Stimulated activated CD4-positive, alpha-beta T cell treated with anti-CD3 and anti-CD28 coated beads, Interleukin-2, amount 100 ng/mL, for 24 hours (primary cell): ENCODE measurements around the gene C16orf78.
"Not testable (repeated sequence)": the region's sequence is repeated elsewhere in the genome, so short reads cannot be mapped to it uniquely, and the experiment has no call there.

Experiments used
- DNase-seq, 2 donors: peaks; one replicate each; pipeline ENCODE4 v3.0.0-alpha.2; 2020

C16orf78 gene

GRCh38 chr16:49350265-49351095 is 23.1 kb upstream of the C16orf78 start:
- DNase-seq, result peak; percentile 49 to 74

GRCh38 chr16:49351096-49351487 is 22.5 kb upstream of the C16orf78 start:
- DNase-seq, result no peak

GRCh38 chr16:49352892-49353291 is 20.7 kb upstream of the C16orf78 start:
- DNase-seq, result peak in 1 of 2 donors; percentile 5

GRCh38 chr16:49353680-49354079 is 19.9 kb upstream of the C16orf78 start:
- no peak for DNase-seq

- DNase-seq, result no peak
These were observed 19.5 kb upstream of the C16orf78 start for GRCh38 chr16:49354101-49354500.

- DNase-seq, result no peak
These were observed 18.6 kb upstream of the C16orf78 start for GRCh38 chr16:49354991-49355390.

- no peak for DNase-seq
These were observed 17.5 kb upstream of the C16orf78 start for GRCh38 chr16:49355933-49356665.

GRCh38 chr16:49356728-49357488 is 16.7 kb upstream of the C16orf78 start:
- DNase-seq, result no peak

GRCh38 chr16:49359591-49359990 is 14.0 kb upstream of the C16orf78 start:
- DNase-seq, result no peak

GRCh38 chr16:49361731-49362130 is 11.9 kb upstream of the C16orf78 start:
- DNase-seq, result not testable (repeated sequence)

GRCh38 chr16:49362230-49362629 is 11.4 kb upstream of the C16orf78 start:
- DNase-seq, result no peak

GRCh38 chr16:49365711-49366509 is 7.7 kb upstream of the C16orf78 start:
- no peak for DNase-seq

- no peak for DNase-seq
These were observed 6.9 kb upstream of the C16orf78 start for GRCh38 chr16:49366669-49367068.

- DNase-seq, result no peak
These were observed 3.7 kb upstream of the C16orf78 start for GRCh38 chr16:49369651-49370611.

GRCh38 chr16:49376206-49376605 is 2.6 kb downstream of the C16orf78 start:
- DNase-seq, result no peak

- DNase-seq, result no peak
These were observed 3.7 kb downstream of the C16orf78 start for GRCh38 chr16:49377196-49377755.

- no peak for DNase-seq
These were observed 4.6 kb downstream of the C16orf78 start for GRCh38 chr16:49378238-49378637.

- DNase-seq, result no peak
These were observed 5.2 kb downstream of the C16orf78 start for GRCh38 chr16:49378816-49379215.

- DNase-seq, result no peak
These were observed 9.3 kb downstream of the C16orf78 start for GRCh38 chr16:49382916-49383315.

GRCh38 chr16:49395021-49395420 is 21.4 kb downstream of the C16orf78 start:
- DNase-seq, result no peak

GRCh38 chr16:49396206-49396720 is 22.7 kb downstream of the C16orf78 start:
- no peak for DNase-seq
